DOHH2 (cell line): Measurements from ENCODE around the gene PIGS.

Source experiments
- H3F3A ChIP-seq: fragments of 200-600 bp; sonication (generic), shearing (Covaris generic); 2 replicates; pipeline ENCODE4 v1.6.0; 2016; ENCODE audit warnings: antibody characterized with exemption, mild to moderate bottlenecking; ENCODE audit not compliant: control insufficient read depth, insufficient read depth
- H3K27ac ChIP-seq: fragments of 200-600 bp; sonication (generic); 2 replicates; pipeline ENCODE4 v1.5.1; 2014; ENCODE audit warnings: low read depth, mild to moderate bottlenecking, low read length, moderate library complexity
- H3K27me3 ChIP-seq: fragments of 200-600 bp; sonication (generic); 2 replicates; pipeline ENCODE4 v1.6.1; 2014; ENCODE audit warnings: mild to moderate bottlenecking, low read length, mixed read lengths; ENCODE audit not compliant: control insufficient read depth
- H3K36me3 ChIP-seq: fragments of 200-600 bp; sonication (generic); 2 replicates; pipeline ENCODE4 v1.6.1; 2014; ENCODE audit warnings: mild to moderate bottlenecking, low read length, moderate library complexity, mixed read lengths; ENCODE audit not compliant: control insufficient read depth
- H3K4me1 ChIP-seq: fragments of 200-600 bp; sonication (generic); 2 replicates; pipeline ENCODE4 v1.6.1; 2014; ENCODE audit warnings: mild to moderate bottlenecking, low read length, mixed read lengths; ENCODE audit not compliant: control insufficient read depth
- H3K4me2 ChIP-seq: fragments of 200-600 bp; sonication (generic); 2 replicates; pipeline ENCODE4 v1.6.0; 2014; ENCODE audit warnings: mild to moderate bottlenecking, low read length, moderate library complexity
- H3K4me3 ChIP-seq: fragments of 200-600 bp; sonication (generic); 2 replicates; pipeline ENCODE4 v1.5.1; 2014; ENCODE audit warnings: mild to moderate bottlenecking, low read length, mixed read lengths
- H3K79me2 ChIP-seq: fragments of 200-600 bp; sonication (generic); 2 replicates; pipeline ENCODE4 v1.6.1; 2014; ENCODE audit warnings: mild to moderate bottlenecking, low read length, mixed read lengths; ENCODE audit not compliant: control insufficient read depth
- H3K9me2 ChIP-seq: fragments of 200-600 bp; sonication (generic); replicated peaks from 2 replicates; pipeline ENCODE4 v1.6.1; 2014; ENCODE audit warnings: mild to moderate bottlenecking, low read length, mixed read lengths; ENCODE audit not compliant: control insufficient read depth
- H3K9me3 ChIP-seq: fragments of 200-600 bp; sonication (generic); 2 replicates; pipeline ENCODE4 v1.6.1; 2014; ENCODE audit warnings: antibody characterized with exemption, low read length, mixed read lengths; ENCODE audit not compliant: control insufficient read depth, insufficient read depth
- H4K20me1 ChIP-seq: fragments of 200-600 bp; sonication (generic); 2 replicates; pipeline ENCODE4 v1.6.0; 2014; ENCODE audit warnings: low read depth, mild to moderate bottlenecking, antibody characterized with exemption, low read length, moderate library complexity; ENCODE audit not compliant: control insufficient read depth, insufficient read depth
- CTCF ChIP-seq: fragments of 200-600 bp; sonication (generic); IDR thresholded peaks from one replicate; pipeline ENCODE4 v1.5.1; 2014; ENCODE audit warnings: antibody characterized with exemption, mild to moderate bottlenecking, low read depth, low read length; ENCODE audit not compliant: poor library complexity, severe bottlenecking
- EZH2phosphoT487 ChIP-seq: fragments of 200-600 bp; sonication (generic); IDR thresholded peaks from 2 replicates; pipeline ENCODE4 v1.6.1; 2017; ENCODE audit warnings: borderline replicate concordance, mild to moderate bottlenecking, antibody characterized with exemption, low read length, moderate library complexity, mixed read lengths

PIGS gene

GRCh38 chr17:28529013-28529400 lies 42.3 kb downstream of the PIGS start:
- Histone ChIP-seq H4K20me1 (no peaks in the 10 kb centered on the region), H3K4me2 (no peak overlapping the region), H3F3A (no peaks in the 10 kb centered on the region), H3K79me2 (no peaks in the 10 kb centered on the region), H3K27ac (no peak overlapping the region), H3K4me3 (no peak overlapping the region), H3K9me3 (no peaks in the 10 kb centered on the region), H3K4me1 (no peaks in the 10 kb centered on the region), H3K36me3 (no peaks in the 10 kb centered on the region), H3K27me3 (peaks cover 7% of the 10 kb centered on the region; the same call in 1 of the 2 replicates), H3K9me2 (no peaks in the 10 kb centered on the region)
- no peak for TF ChIP-seq CTCF
- no peak for TF ChIP-seq EZH2phosphoT487

- TF ChIP-seq EZH2phosphoT487 (no peak), CTCF (no peak)
- peaks cover 5% of the 10 kb centered on the region; the same call in 1 of the 2 replicates for H3K27me3 ChIP-seq
- no peaks in the 10 kb centered on the region for H3K9me3 ChIP-seq
- no peaks in the 10 kb centered on the region for H4K20me1 ChIP-seq
- no peaks in the 10 kb centered on the region for H3K4me1 ChIP-seq
- no peaks in the 10 kb centered on the region for H3K9me2 ChIP-seq
- no peaks in the 10 kb centered on the region for H3F3A ChIP-seq
- no peak overlapping the region for H3K4me2 ChIP-seq
- no peaks in the 10 kb centered on the region for H3K79me2 ChIP-seq
- H3K4me3 ChIP-seq: no peak overlapping the region
- no peak overlapping the region for H3K27ac ChIP-seq
- H3K36me3 ChIP-seq: no peaks in the 10 kb centered on the region
Measured at GRCh38 chr17:28528327-28529012, 42.9 kb downstream of the PIGS start.

- no peak overlapping the region for H3K27ac ChIP-seq
- no peaks in the 10 kb centered on the region for H3K9me3 ChIP-seq
- no peaks in the 10 kb centered on the region for H3K4me1 ChIP-seq
- H4K20me1 ChIP-seq: no peaks in the 10 kb centered on the region
- H3K79me2 ChIP-seq: no peaks in the 10 kb centered on the region
- no peak for TF ChIP-seq EZH2phosphoT487
- TF ChIP-seq CTCF: no peak
- H3K36me3 ChIP-seq: no peaks in the 10 kb centered on the region
- H3K9me2 ChIP-seq: no peaks in the 10 kb centered on the region
- no peak overlapping the region for H3K4me3 ChIP-seq
- H3K4me2 ChIP-seq: no peak overlapping the region
- peaks cover 5% of the 10 kb centered on the region; the same call in 1 of the 2 replicates for H3K27me3 ChIP-seq
- H3F3A ChIP-seq: no peaks in the 10 kb centered on the region
Measured at GRCh38 chr17:28527859-28528258, 43.5 kb downstream of the PIGS start.
